ENCODE results near the gene RAP1GAP. TPM values are rescaled to one million over a fixed set of nuclear protein-coding genes. Genes with fewer than 3 reads are reported as not detected.

Gene RAP1GAP
- total and polyA plus RNA-seq, 2 of the 13 experiments (the other 11 are each of a cell fraction or from before 2014, with no cell fraction given): 11.9 to 37.5 TPM

GRCh38 chr1:21640653-21641052 is 28.5 kb downstream of the RAP1GAP start (continued):
- TF ChIP-seq, protein P1, sequence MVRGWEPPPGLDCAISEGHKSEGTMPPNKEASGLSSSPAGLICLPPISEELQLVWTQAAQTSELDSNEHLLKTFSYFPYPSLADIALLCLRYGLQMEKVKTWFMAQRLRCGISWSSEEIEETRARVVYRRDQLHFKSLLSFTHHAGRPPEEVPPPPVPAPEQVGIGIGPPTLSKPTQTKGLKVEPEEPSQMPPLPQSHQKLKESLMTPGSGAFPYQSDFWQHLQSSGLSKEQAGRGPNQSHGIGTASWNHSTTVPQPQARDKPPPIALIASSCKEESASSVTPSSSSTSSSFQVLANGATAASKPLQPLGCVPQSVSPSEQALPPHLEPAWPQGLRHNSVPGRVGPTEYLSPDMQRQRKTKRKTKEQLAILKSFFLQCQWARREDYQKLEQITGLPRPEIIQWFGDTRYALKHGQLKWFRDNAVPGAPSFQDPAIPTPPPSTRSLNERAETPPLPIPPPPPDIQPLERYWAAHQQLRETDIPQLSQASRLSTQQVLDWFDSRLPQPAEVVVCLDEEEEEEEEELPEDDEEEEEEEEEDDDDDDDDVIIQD (CRISPR knock-in tag; IDR thresholded peaks at IDR 0.05; ENCODE audit: low read depth): no peak
- TF ChIP-seq SMAD1 (CRISPR knock-in tag; IDR thresholded peaks at IDR 0.05; ENCODE audit: borderline replicate concordance, low read depth) (no peak), ZNF800 (CRISPR knock-in tag; IDR thresholded peaks at IDR 0.05) (no peak), ADNP (CRISPR knock-in tag; IDR thresholded peaks at IDR 0.05) (no peak), ZNF616 (CRISPR knock-in tag; IDR thresholded peaks at IDR 0.05; ENCODE audit: low read depth) (no peak), TCF7L2 (IDR thresholded peaks at IDR 0.05; ENCODE audit: low read depth, low read length) (no peak)

DNA sequence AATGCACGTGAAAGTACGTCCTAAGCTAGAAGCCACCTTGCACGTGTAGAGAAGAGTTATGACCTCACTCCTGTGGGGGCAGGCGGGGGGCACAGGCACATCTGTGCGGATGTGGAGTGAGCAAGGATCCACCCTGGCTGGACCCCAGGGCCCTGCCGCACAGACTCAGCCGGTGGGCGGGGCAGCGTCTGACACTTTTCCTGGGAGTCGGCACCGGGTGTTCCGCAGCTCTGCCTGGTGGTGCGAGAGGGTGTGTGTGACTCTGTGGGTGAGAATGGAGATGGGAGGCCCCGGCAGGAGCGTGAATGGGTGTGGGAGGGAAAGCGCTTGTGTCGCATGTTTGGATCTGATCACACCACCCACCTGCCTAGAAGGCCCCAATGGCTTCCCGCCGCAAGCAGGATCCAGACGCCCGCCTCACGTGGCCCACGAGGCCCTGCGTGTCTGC is 29.5 kb downstream of the RAP1GAP start:
- CTCF ChIA-PET (ENCODE audit: low intra/inter-chr PET ratio, low total read pairs): no interaction called here

More for the DNA sequence above, 29.5 kb downstream of the RAP1GAP start:
- Histone ChIP-seq H3K9ac (ENCODE audit: insufficient read depth, low read depth, low read length) (no peak overlapping the region), H4K20me1 (ENCODE audit: insufficient read depth, low read length) (peaks cover 3% of the 10 kb centered on the region; the same call in 1 of the 2 replicates), H3K4me2 (ENCODE audit: low read depth, low read length) (no peak overlapping the region), H3K27ac (ENCODE audit: extremely low read length, insufficient read depth, low read length) (no peak overlapping the region), H3K27me3 (ENCODE audit: control insufficient read depth in 1 of 2, insufficient read depth in 2 of 2, low read length in 2 of 2) (no peaks in the 10 kb centered on the region), H3K4me3 (replicated peaks in 1 of 3; ENCODE audit: insufficient read depth in 1 of 3, low read depth in 2 of 3, low read length in 3 of 3) (no peak overlapping the region), H3K79me2 (ENCODE audit: insufficient read depth, low read length) (no peaks in the 10 kb centered on the region), H3K36me3 (replicated peaks in 1 of 2; ENCODE audit: control insufficient read depth in 1 of 2, insufficient read depth in 2 of 2, low read length in 2 of 2) (peaks cover 7 to 20% of the 10 kb centered on the region in 2 experiments), H3K4me1 (ENCODE audit: insufficient read depth, low read length) (peaks cover 11% of the 10 kb centered on the region; the same call in 1 of the 2 replicates), H2AFZ (ENCODE audit: low read length) (no peak overlapping the region), H3K9me3 (ENCODE audit: low read length) (no peaks in the 10 kb centered on the region)
- no peak for ATAC-seq
- intact Hi-C loops (cut with micrococcal nuclease; ENCODE audit: unreplicated experiment) (no loop called here), in situ Hi-C loops (cut with HindIII; ENCODE audit: extremely low pct_ligation_motif_present, low pct_unique_long_range_greater_than_20kb) (no loop called here)
- TF ChIP-seq ZSCAN25 (CRISPR knock-in tag; IDR thresholded peaks at IDR 0.05): no peak
- no peak for TF ChIP-seq ZNF816 (CRISPR knock-in tag; IDR thresholded peaks at IDR 0.05; ENCODE audit: borderline replicate concordance)
- TF ChIP-seq, protein P2, sequence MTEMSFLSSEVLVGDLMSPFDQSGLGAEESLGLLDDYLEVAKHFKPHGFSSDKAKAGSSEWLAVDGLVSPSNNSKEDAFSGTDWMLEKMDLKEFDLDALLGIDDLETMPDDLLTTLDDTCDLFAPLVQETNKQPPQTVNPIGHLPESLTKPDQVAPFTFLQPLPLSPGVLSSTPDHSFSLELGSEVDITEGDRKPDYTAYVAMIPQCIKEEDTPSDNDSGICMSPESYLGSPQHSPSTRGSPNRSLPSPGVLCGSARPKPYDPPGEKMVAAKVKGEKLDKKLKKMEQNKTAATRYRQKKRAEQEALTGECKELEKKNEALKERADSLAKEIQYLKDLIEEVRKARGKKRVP (CRISPR knock-in tag; IDR thresholded peaks at IDR 0.05): no peak
- TF ChIP-seq, protein P3, sequence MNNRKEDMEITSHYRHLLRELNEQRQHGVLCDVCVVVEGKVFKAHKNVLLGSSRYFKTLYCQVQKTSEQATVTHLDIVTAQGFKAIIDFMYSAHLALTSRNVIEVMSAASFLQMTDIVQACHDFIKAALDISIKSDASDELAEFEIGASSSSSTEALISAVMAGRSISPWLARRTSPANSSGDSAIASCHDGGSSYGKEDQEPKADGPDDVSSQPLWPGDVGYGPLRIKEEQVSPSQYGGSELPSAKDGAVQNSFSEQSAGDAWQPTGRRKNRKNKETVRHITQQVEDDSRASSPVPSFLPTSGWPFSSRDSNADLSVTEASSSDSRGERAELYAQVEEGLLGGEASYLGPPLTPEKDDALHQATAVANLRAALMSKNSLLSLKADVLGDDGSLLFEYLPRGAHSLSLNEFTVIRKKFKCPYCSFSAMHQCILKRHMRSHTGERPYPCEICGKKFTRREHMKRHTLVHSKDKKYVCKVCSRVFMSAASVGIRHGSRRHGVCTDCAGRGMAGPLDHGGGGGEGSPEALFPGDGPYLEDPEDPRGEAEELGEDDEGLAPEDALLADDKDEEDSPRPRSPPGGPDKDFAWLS (CRISPR knock-in tag; IDR thresholded peaks at IDR 0.05; ENCODE audit: borderline replicate concordance): no peak
- no peak for TF ChIP-seq ZBTB14 (CRISPR knock-in tag; IDR thresholded peaks at IDR 0.05)
- no peak for TF ChIP-seq ISX (CRISPR knock-in tag; conservative IDR thresholded peaks at IDR 0.05)
- TF ChIP-seq GLMP (CRISPR knock-in tag; IDR thresholded peaks at IDR 0.05; ENCODE audit: borderline replicate concordance): no peak
- DNase-seq (ENCODE audit: low spot score): no peak
- BruUV-seq (replicated peaks): no TSS peak
- no peak for FAIRE-seq
- POLR2A ChIA-PET: no interaction called here
- WGBS (ENCODE audit: low lambda C conversion rate): 92% methylated on average over 16 of the region's 24 CpGs

Data from HepG2 (cell line).